NOMO-1 treated with dmso at 0.1 percent for 144 hours (cell line): Measurements from ENCODE around the gene TDRD15.
"Not testable (repeated sequence)": the region's sequence is repeated elsewhere in the genome, so short reads cannot be mapped to it uniquely, and the experiment has no call there.

Source experiments
- DNase-seq: peaks from one replicate; lab custom pipeline; 2025; ENCODE audit not compliant: unreplicated experiment; lab: John Stamatoyannopoulos, UW

TDRD15 gene

GRCh38 chr2:21142149-21142548, 18.4 kb downstream of the TDRD15 start:
- DNase-seq, result no peak

GRCh38 chr2:21146638-21147037, 22.9 kb downstream of the TDRD15 start:
- DNase-seq, result no peak

- no peak for DNase-seq
These were observed 24.9 kb downstream of the TDRD15 start for GRCh38 chr2:21148718-21149117.

GRCh38 chr2:21151234-21151633, 27.5 kb downstream of the TDRD15 start:
- not testable (repeated sequence) for DNase-seq

GRCh38 chr2:21155365-21156136, 31.8 kb downstream of the TDRD15 start:
- DNase-seq, result no peak

GRCh38 chr2:21161122-21161521, 37.4 kb downstream of the TDRD15 start:
- DNase-seq, result no peak

- DNase-seq, result no peak
These were observed 38.3 kb downstream of the TDRD15 start for GRCh38 chr2:21161832-21162614.

GRCh38 chr2:21162615-21162878, 38.8 kb downstream of the TDRD15 start:
- no peak for DNase-seq

- no peak for DNase-seq
These were observed 39.4 kb downstream of the TDRD15 start for GRCh38 chr2:21163213-21163612.

GRCh38 chr2:21165350-21165749, 41.6 kb downstream of the TDRD15 start:
- no peak for DNase-seq

GRCh38 chr2:21175895-21176646, 52.3 kb downstream of the TDRD15 start:
- peak; percentile 6 for DNase-seq

GRCh38 chr2:21181957-21182356, 58.2 kb downstream of the TDRD15 start:
- no peak for DNase-seq

GRCh38 chr2:21183306-21183705, 59.5 kb downstream of the TDRD15 start:
- no peak for DNase-seq

GRCh38 chr2:21183726-21184125, 60.0 kb downstream of the TDRD15 start:
- no peak for DNase-seq

GRCh38 chr2:21191535-21191934, 67.8 kb downstream of the TDRD15 start:
- DNase-seq, result no peak
